Sigmoid colon (tissue), 7 donors: Measurements from ENCODE around the gene GIN1. TPM values are rescaled to one million over a fixed set of nuclear protein-coding genes. Genes with fewer than 3 reads are reported as not detected.

Experiments used
- DNase-seq: peaks from one replicate; pipeline ENCODE4 v3.0.0-alpha.2; 2019
- H3K27ac ChIP-seq, 4 donors: fragments of 200-600 bp; sonication (generic); one replicate each; pipeline ENCODE4 v1.5.1; 2016 to 2019; ENCODE audit warnings: mild to moderate bottlenecking in 1 of 4
- H3K27me3 ChIP-seq, 3 donors: fragments of 200-600 bp; sonication (generic); one replicate each; pipeline ENCODE4 v1.5.1; 2019; ENCODE audit warnings: mild to moderate bottlenecking in 1 of 3
- H3K36me3 ChIP-seq, 4 donors: fragments of 200-600 bp; sonication (generic); one replicate each; pipeline ENCODE4 v1.5.1; 2016 to 2019
- H3K4me1 ChIP-seq, 4 donors: fragments of 200-600 bp; sonication (generic); one replicate each; pipeline ENCODE4 v1.5.1; 2017 to 2019
- H3K4me3 ChIP-seq, 4 donors: fragments of 200-600 bp; sonication (generic); one replicate each; pipeline ENCODE4 v1.5.1; 2017 to 2019; ENCODE audit warnings: mild to moderate bottlenecking in 2 of 4, moderate library complexity in 1 of 4
- H3K9me3 ChIP-seq, 4 donors: fragments of 200-600 bp in 3 of 4; sonication (generic) in 3 of 4; one replicate each; pipeline versions ENCODE4 v1.5.1 to v1.6.1; 2013 to 2019
- EP300 ChIP-seq, 4 donors: sonication (generic); formaldehyde crosslinking; IDR thresholded peaks; one replicate each; pipeline ENCODE4 v1.6.1; 2017; ENCODE audit warnings: antibody characterized with exemption in 4 of 4
- POLR2A ChIP-seq, 2 donors: fragments of 450-650 bp; IDR thresholded peaks; one replicate each; pipeline ENCODE4 v1.6.1; 2016; ENCODE audit warnings: antibody characterized with exemption in 2 of 2, mild to moderate bottlenecking in 2 of 2, moderate library complexity in 2 of 2
- POLR2AphosphoS5 ChIP-seq, 4 donors: sonication (generic); formaldehyde crosslinking; IDR thresholded peaks; one replicate each; pipeline ENCODE4 v1.6.1; 2017; ENCODE audit warnings: antibody characterized with exemption in 4 of 4
- WGBS, 2 donors: extraction: QIAGEN DNeasy Blood & Tissue Kit; methylation state at CpG; one replicate each; pipeline ENCODE4 v1.1.7; 2013; 5-methylcytosine and 5-hydroxymethylcytosine counted together
- intact Hi-C: fragments of 100-400 bp; cut with DNase I; formaldehyde crosslinking; loops from one replicate; pipeline ENCODE4 v1.15.1; 2023
- polyA plus RNA-seq, 3 donors: library from polyadenylated mRNA; stranded (reverse); fragments of 200-250 nt; gene quantifications; one replicate each; pipeline ENCODE4 v1.2.3, GENCODE V29; 2013
- total RNA-seq, 4 donors: library from RNA; depleted of rRNA; stranded (reverse); fragments of >200 nt; gene quantifications; one replicate each; pipeline ENCODE4 v1.1.0, GENCODE V29; 2016
- TF ChIP-seq, protein P1 (sequence below), 4 experiments: fragments of 450-650 bp in 3 of 4; fragments of 200-600 bp in 1 of 4; IDR thresholded peaks; one replicate each; pipeline ENCODE4 v1.5.1; 2016 to 2019; ENCODE audit warnings: antibody characterized with exemption in 4 of 4, mild to moderate bottlenecking in 3 of 4, moderate library complexity in 2 of 4
- donor health status: healthy with polysubstance abuse.
- donor health status: Bipolar disorder and iron deficiency.
- donor health status: healthy.

GIN1 gene
- total and polyA plus RNA-seq, 7 donors = 3.0 to 14.6 (median 7.8) TPM

DNA sequence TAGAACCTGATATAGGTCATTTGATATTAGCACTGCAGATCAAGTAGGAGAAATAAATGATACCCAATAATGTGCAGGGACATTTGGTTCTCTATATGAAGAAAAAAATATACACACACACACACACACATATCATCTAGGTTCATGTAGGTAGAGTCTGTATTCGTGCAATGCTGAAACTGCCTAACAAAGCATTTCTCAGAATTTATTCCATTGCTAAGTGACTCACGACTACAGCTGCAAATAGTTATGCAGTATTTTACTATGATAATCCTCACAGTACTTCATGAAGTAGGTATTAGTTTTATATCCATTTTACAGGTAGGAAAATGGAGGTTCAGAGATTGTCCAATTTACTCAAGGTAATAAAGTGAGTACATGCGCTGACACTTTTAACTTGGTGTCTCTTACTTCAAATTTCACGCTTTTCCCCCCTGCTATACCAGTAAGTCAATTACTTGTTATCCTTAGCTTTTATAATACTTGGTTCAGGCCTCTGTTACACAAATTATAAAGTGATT, 2.4 kb downstream of the GIN1 start:
- H3K4me3 ChIP-seq = no peak overlapping the region
- peaks cover 0 to 37% (median 31%) of the 10 kb centered on the region in 4 donors for H3K4me1 ChIP-seq
- H3K36me3 ChIP-seq = no peaks in the 10 kb centered on the region
- DNase-seq = no peak
- no peak overlapping the region for H3K27ac ChIP-seq
- no peaks in the 10 kb centered on the region for H3K27me3 ChIP-seq
- H3K9me3 ChIP-seq = no peaks in the 10 kb centered on the region
- 77 to 94% methylated on average over 4 of the region's 4 CpGs for WGBS, 2 donors
- TF ChIP-seq, protein P1, sequence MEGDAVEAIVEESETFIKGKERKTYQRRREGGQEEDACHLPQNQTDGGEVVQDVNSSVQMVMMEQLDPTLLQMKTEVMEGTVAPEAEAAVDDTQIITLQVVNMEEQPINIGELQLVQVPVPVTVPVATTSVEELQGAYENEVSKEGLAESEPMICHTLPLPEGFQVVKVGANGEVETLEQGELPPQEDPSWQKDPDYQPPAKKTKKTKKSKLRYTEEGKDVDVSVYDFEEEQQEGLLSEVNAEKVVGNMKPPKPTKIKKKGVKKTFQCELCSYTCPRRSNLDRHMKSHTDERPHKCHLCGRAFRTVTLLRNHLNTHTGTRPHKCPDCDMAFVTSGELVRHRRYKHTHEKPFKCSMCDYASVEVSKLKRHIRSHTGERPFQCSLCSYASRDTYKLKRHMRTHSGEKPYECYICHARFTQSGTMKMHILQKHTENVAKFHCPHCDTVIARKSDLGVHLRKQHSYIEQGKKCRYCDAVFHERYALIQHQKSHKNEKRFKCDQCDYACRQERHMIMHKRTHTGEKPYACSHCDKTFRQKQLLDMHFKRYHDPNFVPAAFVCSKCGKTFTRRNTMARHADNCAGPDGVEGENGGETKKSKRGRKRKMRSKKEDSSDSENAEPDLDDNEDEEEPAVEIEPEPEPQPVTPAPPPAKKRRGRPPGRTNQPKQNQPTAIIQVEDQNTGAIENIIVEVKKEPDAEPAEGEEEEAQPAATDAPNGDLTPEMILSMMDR (IDR thresholded peaks at IDR 0.05) = no peak
- TF ChIP-seq POLR2AphosphoS5 (IDR thresholded peaks at IDR 0.05) (no peak), EP300 (IDR thresholded peaks at IDR 0.05) (no peak), POLR2A (IDR thresholded peaks at IDR 0.05) (no peak)
- intact Hi-C loops = no loop called here

DNA sequence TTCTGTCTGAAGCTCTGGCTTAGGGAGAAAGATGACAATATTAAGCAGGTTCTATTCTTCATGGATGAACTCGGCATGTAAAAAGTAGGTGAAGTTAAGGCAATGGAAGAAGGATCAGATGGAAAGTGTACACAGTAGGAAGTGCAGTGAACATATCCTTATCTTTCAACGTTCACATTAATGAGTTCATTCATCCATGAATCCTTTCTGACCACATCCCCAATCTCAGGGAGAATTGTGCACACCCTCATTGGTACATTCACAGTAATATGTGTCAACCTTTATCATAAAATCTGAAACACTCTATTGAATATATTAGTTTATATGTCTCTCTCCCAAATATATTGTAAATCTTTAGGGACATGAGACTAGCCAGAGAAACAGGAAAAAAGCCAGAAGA, 5.5 kb downstream of the GIN1 start:
- no peak for TF ChIP-seq EP300 (IDR thresholded peaks at IDR 0.05)
- TF ChIP-seq, protein P1 (IDR thresholded peaks at IDR 0.05) = no peak
- no peak for TF ChIP-seq POLR2A (IDR thresholded peaks at IDR 0.05)
- no peak for TF ChIP-seq POLR2AphosphoS5 (IDR thresholded peaks at IDR 0.05)
- Histone ChIP-seq H3K27ac (no peak overlapping the region), H3K9me3 (no peaks in the 10 kb centered on the region), H3K27me3 (no peaks in the 10 kb centered on the region), H3K36me3 (no peaks in the 10 kb centered on the region), H3K4me3 (no peak overlapping the region), H3K4me1 (peaks cover 0 to 18% (median 15%) of the 10 kb centered on the region in 4 donors)
- 69 to 74% methylated on average over 2 of the region's 2 CpGs for WGBS, 2 donors
- intact Hi-C loops = no loop called here
- no peak for DNase-seq

DNA sequence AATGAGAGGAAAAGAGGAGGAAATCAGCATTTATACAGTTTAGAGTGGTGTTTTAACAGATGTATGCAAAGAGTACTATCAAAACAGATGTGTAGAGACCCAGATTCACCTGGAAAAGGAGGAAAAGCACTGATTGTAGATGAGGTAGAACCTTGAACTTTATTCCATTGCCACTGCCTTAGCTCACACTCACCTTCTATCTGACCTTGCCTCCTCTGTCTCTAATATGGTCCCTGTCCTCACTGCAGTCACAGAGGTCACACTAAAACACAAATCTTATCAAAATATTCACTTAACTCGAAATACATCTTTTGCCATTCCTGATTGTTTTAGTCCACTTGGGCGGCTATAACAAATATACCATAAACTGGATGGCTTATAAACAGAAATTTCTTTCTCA, 7.0 kb downstream of the GIN1 start:
- Histone ChIP-seq H3K27me3 (no peaks in the 10 kb centered on the region), H3K27ac (no peak overlapping the region), H3K9me3 (no peaks in the 10 kb centered on the region), H3K36me3 (peaks cover 0 to 2% (median 0%) of the 10 kb centered on the region in 4 donors), H3K4me1 (peaks cover 0 to 11% (median 3%) of the 10 kb centered on the region in 4 donors), H3K4me3 (no peak overlapping the region)
- intact Hi-C loops = no loop called here
- WGBS, 2 donors = 88 to 95% methylated on average over 2 of the region's 2 CpGs
- no peak for DNase-seq
- TF ChIP-seq, protein P1 (IDR thresholded peaks at IDR 0.05) = no peak
- TF ChIP-seq EP300 (IDR thresholded peaks at IDR 0.05) (no peak), POLR2A (IDR thresholded peaks at IDR 0.05) (no peak), POLR2AphosphoS5 (IDR thresholded peaks at IDR 0.05) (no peak)

DNA sequence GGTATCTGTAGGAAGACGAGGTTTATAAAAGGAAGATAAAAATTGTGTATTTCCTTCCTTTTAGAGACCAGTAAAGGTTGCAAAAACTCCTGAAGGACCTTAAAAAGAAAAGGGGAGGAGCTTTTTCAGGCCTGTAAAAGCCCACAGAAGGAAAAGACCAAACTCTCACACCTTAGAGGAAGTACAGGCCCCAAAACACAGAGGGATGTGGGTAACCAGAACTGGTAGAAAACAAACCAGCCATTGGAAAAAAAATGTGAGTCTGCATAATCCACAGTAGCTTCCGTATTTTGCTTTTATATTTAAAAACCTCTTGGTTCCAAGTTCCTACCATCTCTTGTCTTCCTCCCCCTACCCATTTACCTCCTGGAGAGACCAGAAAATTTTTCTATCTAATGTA, 8.5 kb downstream of the GIN1 start:
- DNase-seq = no peak
- Histone ChIP-seq H3K36me3 (peaks cover 0 to 16% (median 0%) of the 10 kb centered on the region in 4 donors), H3K9me3 (no peaks in the 10 kb centered on the region), H3K4me3 (no peak overlapping the region), H3K4me1 (peaks cover 0 to 6% (median 0%) of the 10 kb centered on the region in 4 donors), H3K27ac (no peak overlapping the region), H3K27me3 (no peaks in the 10 kb centered on the region)
- 59 to 86% methylated on average over 2 of the region's 2 CpGs for WGBS, 2 donors
- intact Hi-C loops = no loop called here
- TF ChIP-seq, protein P1 (IDR thresholded peaks at IDR 0.05) = no peak
- TF ChIP-seq POLR2AphosphoS5 (IDR thresholded peaks at IDR 0.05) = no peak
- no peak for TF ChIP-seq EP300 (IDR thresholded peaks at IDR 0.05)
- no peak for TF ChIP-seq POLR2A (IDR thresholded peaks at IDR 0.05)

DNA sequence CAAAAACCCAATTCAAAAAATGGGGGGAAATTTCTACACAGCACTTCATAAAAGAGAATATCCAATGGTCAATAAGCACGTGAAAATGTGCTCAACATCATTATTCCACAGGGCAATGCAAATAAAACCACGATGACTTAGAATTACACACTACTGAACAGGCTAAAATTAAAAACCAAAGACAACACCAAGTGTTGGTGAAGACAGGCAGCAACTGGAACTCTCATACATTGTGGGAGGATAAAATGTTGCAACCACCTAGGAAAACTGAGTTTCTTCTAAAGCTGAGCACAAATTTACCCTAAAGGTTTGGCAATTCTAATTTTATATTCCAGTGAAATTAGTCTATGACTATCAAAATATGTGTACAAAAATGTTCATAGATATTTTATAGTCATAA, 9.5 kb downstream of the GIN1 start:
- Histone ChIP-seq H3K27me3 (no peaks in the 10 kb centered on the region), H3K27ac (no peak overlapping the region), H3K4me1 (peaks cover 0 to 6% (median 0%) of the 10 kb centered on the region in 4 donors), H3K9me3 (no peaks in the 10 kb centered on the region), H3K36me3 (peaks cover 0 to 20% (median 0%) of the 10 kb centered on the region in 4 donors), H3K4me3 (no peak overlapping the region)
- TF ChIP-seq POLR2A (IDR thresholded peaks at IDR 0.05) = no peak
- TF ChIP-seq POLR2AphosphoS5 (IDR thresholded peaks at IDR 0.05) = no peak
- TF ChIP-seq, protein P1 (IDR thresholded peaks at IDR 0.05) = no peak
- no peak for TF ChIP-seq EP300 (IDR thresholded peaks at IDR 0.05)
- no peak for DNase-seq
- intact Hi-C loops = no loop called here
- 92 to 98% methylated on average over 2 of the region's 2 CpGs for WGBS, 2 donors
